GM21390 (cell line): ENCODE data around the gene SSTR4.

ENCODE experiments used
- ATAC-seq: cut with Tn5 transposase; IDR thresholded peaks from one replicate; pipeline ENCODE4 v1.9.1; 2021; ENCODE audit not compliant: unreplicated experiment

SSTR4 gene

DNA sequence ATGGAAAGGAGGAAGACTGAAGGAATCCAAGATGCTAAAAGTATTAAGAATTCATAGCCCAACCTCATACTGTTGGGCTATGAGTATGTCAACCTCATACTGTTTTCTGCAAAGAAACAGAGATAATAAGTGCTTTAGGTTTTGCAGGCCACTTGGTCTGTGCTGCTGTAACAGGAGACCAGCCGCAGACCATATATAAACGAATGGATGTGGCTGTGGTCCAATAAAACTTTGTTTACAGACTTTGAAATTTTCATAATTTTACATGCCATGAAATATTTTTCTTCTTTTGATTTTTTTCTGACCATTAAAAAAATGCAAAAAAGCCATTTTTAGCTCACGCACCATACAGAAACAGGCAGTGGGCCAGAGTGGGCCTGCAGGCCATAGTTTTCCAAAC is 28.1 kb downstream of the SSTR4 start:
- no peak for ATAC-seq

DNA sequence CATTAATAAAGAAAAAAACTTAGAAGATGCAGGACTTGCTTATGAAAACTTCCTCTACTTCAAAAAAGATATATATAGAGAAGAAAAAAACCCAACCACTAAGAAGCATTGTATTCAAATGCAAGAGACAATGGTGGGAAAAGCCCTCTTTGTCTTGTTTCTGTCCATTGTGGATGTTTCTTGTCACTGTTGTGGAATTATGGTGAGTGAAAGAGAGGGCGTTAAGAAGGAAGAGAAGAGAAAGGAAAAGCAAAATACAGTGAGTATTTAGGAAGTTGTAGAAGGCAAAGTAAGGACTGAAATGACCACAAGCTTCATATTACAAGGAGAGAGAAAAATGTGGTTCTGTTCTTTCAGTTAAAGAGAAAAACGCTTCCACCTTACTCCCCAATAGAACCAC is 28.5 kb downstream of the SSTR4 start:
- no peak for ATAC-seq

DNA sequence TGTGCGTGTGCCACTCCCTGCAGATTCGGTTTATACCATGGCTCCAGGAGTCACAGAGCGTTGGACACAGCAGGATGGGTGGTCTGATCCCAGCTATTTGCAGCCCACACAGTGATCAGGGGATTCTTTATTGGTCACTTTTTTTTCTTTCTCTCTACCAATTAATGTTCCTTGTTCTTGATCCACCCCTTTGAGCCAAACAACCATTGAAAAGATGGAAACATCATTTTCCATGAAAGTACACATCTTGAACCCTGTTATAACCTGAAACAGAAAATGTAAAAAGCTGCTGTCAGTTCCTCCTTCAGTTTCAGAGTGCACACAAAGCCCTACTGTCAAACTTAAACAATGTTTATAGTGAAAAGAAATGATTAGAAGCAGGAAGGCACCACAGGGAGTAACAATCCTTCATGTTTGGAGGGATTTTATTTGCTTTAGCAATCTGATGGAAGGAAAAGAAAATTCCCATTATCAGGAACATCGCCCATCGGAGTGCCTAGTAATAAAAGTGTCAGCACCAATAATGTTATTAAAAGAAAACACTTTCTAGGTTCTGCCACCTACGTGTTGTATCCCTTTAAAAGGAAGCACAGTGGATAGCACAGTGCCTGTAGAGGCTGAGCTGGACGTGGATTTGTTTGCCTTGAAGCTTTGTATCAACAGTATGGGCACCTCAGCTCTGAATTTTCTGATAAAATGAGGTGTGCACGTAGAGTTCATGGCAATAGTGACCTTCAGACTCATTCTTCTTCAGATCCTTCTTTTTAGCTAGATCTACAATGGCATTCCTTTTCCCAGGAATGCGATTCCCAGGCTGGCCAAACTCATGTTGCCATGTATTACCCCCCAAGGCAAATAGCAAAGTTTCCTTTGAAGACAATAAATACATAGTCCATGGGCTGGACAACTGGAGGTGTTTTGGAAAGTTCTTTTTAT is 30.4 kb downstream of the SSTR4 start:
- ATAC-seq: no peak

DNA sequence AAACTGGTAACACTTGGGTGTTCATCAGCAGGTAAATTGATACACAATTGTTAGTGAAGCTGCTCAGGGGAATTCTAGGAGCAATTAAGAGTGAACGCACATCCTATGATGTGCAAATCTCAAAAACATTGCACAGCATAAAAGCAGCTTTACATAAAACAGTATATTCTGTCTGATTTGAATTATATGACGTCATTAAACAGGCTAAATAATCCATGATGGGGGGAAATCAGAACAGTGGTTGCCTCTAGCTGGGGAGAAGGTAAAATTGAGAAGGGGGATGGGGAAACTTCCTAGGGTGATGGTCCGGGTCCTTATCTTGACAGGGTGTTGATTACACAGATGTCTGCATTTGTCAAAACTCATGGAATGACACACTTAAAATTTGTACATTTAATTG is 31.7 kb downstream of the SSTR4 start:
- ATAC-seq: no peak

DNA sequence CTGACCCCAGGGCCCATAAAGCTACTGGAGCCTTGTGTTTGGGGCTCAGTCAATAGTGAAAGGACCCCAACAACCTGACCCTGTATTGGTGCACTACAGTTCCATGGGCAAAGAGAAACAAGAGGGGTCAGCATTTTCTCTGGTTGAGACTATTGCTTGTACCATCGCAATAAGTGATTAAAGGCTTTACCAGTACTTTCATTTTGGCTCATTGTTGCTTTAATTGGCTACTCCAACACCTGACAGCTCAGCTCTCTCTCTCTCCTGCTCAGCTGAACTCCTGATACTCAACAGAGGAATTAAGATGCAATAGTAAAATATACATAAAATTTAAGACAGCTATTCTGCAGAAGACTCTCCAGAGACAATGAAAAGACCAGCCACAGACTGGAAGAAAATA is 33.2 kb downstream of the SSTR4 start:
- ATAC-seq: no peak

DNA sequence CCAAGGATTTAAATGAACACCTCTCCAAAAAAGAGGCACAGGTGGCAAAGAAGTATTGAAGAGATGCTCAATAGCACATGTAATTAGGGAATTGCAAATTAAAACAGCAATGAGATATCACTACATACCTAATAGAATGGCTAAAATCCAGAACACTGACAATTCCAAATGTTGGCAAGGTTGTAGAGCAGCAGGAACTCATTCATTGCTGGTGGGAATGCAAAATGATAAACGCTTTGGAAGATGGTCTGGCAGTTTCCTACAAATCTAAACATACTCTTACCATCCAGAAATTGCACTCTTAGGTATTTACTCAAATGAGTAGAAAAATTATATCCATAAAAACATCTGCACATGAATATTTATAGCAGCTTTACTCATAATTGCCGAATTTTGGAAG is 34.0 kb downstream of the SSTR4 start:
- no peak for ATAC-seq

DNA sequence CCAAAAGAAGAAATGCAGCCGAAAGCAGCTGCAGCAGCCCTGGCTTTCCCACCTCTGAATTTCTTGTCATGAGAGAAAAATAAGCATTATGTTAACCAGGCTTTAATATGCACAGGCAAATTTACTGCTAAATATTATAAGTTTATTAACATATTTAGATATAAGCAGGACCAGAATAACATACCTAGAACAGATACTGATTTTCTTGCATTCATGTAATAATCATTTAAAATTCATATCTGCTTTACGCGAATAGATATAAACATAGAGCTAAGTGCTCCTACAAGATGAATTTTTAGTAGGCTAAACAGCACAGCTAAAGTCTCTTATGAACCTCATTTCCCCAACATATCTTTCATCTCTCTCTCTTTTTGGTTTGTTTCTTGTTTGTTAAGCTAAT is 36.3 kb downstream of the SSTR4 start:
- ATAC-seq: no peak

DNA sequence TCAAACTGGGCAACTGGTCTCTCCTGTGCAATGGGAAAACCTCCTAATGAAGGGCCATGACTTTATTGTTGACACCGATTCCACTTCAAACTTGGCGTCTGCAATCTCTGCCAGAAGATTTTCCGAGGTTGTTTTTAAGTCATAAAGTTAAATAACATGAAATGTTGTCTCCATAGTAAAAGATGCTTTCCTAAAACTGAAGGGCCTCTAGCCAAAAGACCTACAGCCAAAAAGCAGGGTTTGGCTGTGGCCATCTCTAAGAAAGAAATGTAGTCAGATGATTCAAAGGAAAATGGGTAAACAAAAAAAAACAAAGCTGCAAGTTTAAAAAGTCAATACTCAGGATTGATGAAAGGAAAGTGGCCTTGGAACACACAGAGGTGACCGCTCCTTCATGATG is 36.9 kb downstream of the SSTR4 start:
- no peak for ATAC-seq

DNA sequence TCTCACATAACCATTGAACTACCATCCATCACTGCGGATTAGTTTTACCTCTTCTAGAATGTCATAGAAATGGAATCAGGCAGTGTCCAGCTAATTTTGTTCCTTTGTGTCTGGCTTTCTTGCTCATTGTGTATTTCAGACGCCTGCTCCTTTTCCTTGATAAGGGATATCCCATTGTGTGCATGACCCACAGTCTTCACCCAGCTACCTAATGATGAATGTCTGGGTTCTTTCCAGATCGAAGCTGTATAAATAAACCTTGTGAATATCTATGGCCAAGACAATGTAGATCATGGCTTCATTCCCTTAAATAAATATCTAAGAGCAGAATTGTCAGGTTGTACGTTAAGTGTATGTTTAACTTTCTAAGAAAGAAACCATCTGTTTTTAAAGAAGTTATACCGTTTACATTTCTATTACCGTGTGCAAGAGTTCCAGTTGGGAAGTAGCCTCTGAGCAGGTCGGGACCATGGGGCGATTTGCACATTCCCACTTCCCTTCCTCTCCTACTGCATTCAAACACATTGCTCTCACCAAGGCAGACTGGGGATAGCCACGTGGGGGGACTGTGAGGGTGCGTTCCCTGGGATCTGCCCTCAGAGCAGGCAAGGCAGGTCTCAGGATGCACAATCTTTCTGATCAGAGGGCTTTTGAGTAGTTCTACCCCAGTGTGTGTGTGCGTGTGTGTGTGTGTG is 37.9 kb downstream of the SSTR4 start:
- no peak for ATAC-seq

DNA sequence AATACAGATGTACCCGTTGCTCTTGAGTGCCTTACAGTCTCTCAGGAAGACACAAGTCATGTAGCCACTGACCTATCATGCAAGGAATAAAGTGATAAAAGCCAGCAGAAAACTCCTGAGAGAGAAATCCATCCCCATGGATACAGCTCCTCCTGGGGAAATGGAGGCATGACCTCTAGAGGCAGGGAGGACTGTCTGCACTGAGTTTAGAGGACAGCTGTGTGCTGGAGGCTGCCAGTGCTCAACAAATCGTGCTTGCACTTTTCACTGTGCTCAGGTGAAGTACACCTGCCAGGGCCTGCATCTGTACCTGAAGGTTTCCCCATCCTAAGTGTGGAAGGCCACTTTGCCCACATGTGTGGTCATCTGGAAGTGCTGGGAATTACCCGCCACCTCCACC is 38.9 kb downstream of the SSTR4 start:
- ATAC-seq: no peak

DNA sequence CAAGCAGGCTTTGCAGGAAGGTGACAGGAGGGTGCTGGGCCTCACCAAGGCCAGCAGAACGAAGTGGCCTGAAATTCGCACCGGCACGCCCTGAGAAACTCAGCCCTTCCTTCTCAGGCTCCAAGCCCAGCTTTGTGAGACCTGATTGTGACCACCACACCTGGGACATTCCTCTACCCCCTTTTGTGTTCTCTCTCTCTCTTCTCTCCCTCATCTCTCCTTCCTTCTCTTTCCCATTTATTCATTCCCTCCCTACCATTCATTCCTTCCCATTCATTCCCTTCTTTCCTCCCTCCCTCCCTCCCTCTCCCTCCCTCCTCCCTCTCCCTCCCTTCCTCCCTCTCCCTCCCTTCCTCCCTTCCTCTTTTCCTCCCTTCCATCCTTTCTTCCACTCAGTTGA is 42.2 kb downstream of the SSTR4 start:
- ATAC-seq: no peak

DNA sequence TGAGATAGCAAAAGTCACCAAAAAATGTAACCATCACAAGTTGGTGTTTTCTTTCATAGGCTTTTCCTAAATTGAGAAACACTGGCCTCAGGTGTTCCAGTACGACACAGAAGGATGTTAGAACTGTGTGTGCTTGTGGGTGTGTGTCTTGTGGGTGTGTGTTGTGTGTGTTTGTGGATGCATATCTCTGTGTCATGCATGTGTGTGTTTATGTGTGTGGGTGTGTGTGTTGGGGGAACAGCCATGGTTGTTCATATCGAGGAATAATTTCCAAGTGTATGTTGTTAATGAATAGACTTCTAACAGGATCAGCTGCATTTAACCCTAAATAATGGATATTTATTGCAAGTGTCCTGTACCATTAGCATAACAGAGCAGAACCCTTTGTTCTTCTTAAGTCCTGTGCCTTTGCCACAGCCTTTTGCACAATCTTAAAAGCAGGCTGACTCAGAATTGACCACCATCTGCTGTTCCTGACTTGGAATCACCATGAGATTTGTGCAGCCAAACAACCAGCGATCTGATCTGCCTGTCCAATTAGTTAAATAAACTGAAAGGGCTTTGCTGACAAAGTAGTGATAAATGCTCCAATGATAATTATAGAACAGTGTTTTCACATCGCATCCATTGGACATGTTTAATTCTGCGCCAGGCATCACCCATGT is 43.4 kb downstream of the SSTR4 start:
- ATAC-seq: no peak

DNA sequence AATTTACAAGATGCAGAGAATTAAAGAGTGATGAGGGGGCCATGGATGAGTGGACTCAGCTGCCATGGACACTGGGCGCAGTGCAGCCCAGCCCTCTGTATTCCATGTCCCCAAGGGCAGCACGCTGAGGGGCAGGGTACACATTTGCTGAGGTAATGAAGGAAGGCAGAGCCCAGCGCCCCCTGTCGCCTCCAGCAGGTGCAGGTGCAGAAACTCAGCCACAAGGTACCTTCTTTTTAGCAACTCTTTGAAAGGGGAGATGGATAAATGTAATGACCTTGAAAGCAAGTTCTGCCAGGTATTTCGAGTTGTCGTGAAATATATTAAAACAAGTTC is 43.9 kb downstream of the SSTR4 start:
- ATAC-seq: no peak

DNA sequence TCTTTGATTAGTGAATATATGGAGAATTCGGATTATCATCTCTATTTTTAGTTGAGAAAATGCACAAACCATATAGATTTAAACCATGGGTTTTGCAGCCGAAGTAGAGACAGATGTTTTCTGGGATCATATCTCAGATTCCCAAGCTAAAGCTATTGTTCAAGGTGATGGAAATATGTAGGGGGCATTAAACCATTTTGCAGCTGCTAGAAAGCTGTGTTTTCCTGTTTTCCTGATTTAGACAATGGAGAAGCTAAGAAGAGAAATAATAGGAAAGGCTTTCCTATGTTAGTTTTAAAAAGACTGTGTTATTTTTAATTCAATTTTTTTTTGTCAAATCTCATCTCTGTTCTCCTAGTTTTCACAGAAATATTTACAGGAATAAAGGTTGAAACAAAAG is 44.8 kb downstream of the SSTR4 start:
- no peak for ATAC-seq

DNA sequence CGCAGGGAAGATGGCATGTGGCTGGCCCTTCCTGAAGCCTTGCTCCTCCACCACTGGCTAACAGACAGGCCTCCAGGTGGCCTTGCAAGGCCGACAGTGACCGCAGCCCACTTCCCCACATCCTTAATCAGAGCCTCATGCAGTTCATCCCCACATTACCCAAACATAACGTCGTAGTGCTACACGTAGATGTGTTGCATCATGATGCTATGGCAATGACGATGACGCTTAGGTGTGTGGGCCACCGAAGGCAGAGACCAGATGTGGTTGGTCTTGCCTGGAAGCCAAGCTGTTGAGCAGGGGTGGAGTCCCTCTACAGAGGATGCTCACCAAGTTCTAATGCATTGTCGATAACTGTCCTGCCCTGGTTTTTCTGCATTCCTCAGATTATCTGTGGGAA is 45.4 kb downstream of the SSTR4 start:
- ATAC-seq: no peak

DNA sequence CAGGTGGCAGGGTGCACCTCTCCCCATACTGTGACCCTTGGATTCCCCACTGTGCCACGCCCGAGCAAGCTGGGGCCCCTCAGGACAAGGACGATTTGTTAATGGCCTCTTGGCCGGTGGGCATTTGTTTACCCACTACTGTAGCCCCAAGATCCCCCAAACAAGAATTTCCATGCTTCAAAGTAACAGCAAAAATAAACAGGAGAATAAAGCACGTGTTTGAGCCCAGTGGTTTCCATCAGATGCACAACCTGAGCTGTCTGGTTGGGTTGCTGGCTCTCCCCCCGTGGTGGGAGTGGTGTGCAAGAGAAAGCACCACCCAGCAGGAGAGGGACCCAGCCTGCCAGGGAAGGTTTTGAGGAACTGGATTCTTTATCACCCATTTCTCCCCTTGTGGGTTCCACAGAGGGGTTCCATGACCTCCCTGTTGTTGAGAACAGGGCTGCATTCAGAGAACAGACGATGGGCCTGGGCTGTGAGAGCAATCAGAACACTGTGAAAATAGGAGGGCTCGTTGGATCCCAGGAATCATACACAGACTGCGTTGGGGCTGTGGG is 46.2 kb downstream of the SSTR4 start:
- ATAC-seq: no peak

DNA sequence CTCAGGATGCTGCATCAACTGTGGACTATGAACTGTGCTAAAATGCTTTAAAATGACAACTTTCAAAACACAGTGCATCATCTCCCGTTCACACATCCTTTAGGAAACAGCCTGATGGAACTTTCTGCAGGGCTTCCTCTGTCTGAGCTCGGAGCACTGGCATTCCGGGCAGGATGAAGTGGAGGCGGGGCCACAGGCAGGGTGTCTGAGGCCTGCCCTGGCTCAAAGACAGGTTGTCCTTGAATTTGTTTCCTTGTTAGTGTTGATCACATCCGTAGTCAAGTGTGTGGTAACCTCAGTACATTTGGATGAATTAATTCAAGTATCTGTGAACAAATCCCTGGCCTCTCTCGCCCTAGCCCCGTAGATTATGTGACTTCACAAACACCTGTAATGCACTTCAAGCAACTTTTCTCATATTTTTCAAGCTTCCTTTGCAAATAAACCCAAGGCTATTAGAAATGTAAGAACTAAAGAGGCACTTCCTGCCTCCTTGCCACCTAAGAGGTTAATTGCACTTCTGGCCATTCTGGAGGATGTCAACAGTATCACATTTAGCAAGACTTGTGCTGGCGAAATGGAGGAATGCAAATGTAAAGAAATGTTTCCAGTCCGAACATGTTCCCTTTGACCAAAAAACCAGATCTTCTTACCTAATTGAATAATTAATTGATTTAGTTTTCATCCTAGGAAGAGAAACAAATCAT is 47.9 kb downstream of the SSTR4 start:
- no peak for ATAC-seq

DNA sequence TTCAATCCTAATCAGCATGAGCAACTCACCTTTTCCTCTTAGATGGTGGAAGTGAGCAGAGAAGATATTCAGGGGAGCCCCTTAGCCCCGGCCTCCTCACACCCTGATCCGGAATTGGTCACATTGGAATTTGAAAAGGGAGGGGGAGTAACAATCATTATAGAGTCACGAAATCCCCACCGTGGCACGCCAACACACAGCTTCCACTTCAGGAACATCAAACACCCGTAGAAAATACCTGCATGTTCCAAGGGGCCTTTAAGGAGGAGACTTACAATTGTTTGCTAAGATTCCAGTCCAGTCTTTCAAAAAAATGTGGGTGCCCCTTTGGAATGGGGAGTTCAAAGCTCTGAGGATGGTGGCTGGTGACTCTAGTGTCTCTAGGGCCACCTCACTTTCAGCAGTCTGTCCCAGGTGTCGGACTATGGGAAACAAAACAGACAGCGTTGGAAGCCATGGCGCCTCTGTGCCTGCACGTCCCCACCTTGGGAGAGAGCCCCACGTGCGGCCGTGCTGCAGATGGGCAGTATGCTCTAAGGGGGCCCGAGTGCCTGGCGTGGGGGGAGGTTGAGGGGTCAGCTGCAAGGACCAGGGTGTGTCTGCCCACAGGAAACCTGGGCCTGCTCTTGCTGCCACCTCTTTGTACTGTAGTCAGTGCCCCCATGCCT is 48.6 kb downstream of the SSTR4 start:
- ATAC-seq: no peak

DNA sequence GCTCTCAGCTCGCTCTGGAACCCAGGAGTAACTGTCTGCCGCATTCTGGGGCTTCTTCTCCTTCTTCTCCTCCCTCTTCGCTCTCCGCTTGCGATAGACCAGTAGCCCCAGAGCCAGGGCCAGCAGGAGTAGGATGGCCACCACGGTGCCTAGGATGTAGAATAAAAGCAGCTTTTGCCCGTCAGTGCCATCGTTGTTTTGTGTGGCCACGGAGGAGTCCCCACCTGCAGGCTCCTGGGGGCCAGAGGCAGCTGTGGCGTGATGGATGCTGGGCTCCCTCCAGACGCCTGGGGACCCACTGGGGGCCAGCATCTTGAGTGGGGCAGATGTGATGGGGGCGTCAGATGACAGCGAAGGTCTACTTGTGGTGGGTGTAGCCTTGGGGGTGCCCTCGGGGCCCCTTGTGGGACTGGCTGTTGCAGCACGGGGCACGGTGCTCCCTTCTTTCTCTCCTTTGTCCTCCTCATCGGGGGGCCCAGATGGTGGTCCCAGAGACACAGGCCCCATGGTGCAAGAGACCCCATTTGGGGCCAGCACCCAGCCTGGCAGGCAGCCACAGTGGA is 49.3 kb downstream of the SSTR4 start:
- no peak for ATAC-seq

DNA sequence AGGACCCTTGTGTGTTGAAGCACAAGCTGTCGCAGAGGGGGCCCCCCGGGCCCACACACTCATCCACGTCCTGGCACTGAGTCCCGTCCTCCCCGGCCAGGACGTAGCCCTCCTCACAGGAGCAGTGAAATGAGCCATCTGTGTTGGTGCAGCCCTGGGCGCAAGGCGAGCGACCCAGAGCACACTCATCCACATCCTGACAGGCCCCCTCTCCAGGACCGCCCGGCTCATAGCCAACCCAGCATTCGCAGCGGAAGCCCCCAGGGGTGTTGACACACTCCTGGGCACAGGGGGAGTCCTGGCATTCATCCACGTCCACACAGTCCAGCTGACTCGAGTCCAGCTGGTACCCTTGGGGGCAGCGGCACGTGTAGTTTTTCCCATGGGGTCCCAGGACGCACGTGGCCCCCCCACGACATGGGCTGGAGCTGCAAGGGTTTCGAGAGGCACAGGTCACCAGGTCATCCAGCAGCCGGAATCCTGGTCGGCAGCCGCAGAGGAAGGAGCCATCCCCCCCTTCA is 49.8 kb downstream of the SSTR4 start:
- no peak for ATAC-seq
